Spinal cord (tissue), 10 donors: ENCODE results near the gene CCDC148. TPM values are rescaled to one million over a fixed set of nuclear protein-coding genes. Genes with fewer than 3 reads are reported as not detected.
"Not testable (repeated sequence)": the region's sequence is repeated elsewhere in the genome, so short reads cannot be mapped to it uniquely, and the experiment has no call there.

Experiments
- DNase-seq, 6 donors: peaks; one replicate each; pipeline versions ENCODE4 v3.0.0 to v3.0.0-alpha.2; 2013 to 2015; ENCODE audit warnings: low spot score in 6 of 6, low read depth in 4 of 6
- H3K27ac ChIP-seq: one replicate; pipeline ENCODE4 v1.5.1; 2013; ENCODE audit warnings: low read depth, low read length, control low read depth
- H3K27me3 ChIP-seq: one replicate; pipeline ENCODE4 v1.6.1; 2013; ENCODE audit warnings: low read length; ENCODE audit not compliant: control insufficient read depth, insufficient read depth
- H3K36me3 ChIP-seq: one replicate; pipeline ENCODE4 v1.6.1; 2013; ENCODE audit warnings: low read length; ENCODE audit not compliant: control insufficient read depth, insufficient read depth
- H3K4me1 ChIP-seq: one replicate; pipeline ENCODE4 v1.6.1; 2013; ENCODE audit warnings: low read length; ENCODE audit not compliant: control insufficient read depth, insufficient read depth
- H3K4me3 ChIP-seq: one replicate; pipeline ENCODE4 v1.5.1; 2013; ENCODE audit warnings: low read depth, low read length, control low read depth
- H3K9me3 ChIP-seq: one replicate; pipeline ENCODE4 v1.6.1; 2013; ENCODE audit warnings: low read length; ENCODE audit not compliant: control insufficient read depth, insufficient read depth
- WGBS: methylation state at CpG from one replicate; pipeline ENCODE4 v1.1.5; 2013; ENCODE audit warnings: missing lambda C conversion rate; ENCODE audit not compliant: insufficient coverage; 5-methylcytosine and 5-hydroxymethylcytosine counted together
- polyA plus RNA-seq, 2 donors: library from polyadenylated mRNA; unstranded; fragments of 120-200 nt; gene quantifications; one replicate each; pipeline ENCODE4 v1.2.1, GENCODE V29; 2013; ENCODE audit not compliant: insufficient read length in 2 of 2
- total RNA-seq, 2 donors: library from RNA; depleted of rRNA in 1 of 2; stranded (reverse); fragments of 120-200 nt in 1 of 2; fragments of >200 nt in 1 of 2; gene quantifications; one replicate each; pipeline versions ENCODE4 v1.2.3 to v1.2.4, GENCODE V29; 2013 to 2014
- donor health status: healthy.

The CCDC148 gene
- total and polyA plus RNA-seq, 4 donors, result 3.3 to 11.1 (median 7.3) TPM

- Histone ChIP-seq H3K36me3 (no peaks in the 10 kb centered on the region), H3K27me3 (no peaks in the 10 kb centered on the region), H3K4me1 (no peaks in the 10 kb centered on the region), H3K9me3 (no peaks in the 10 kb centered on the region), H3K27ac (no peak overlapping the region), H3K4me3 (no peak overlapping the region)
- 71% methylated on average over 1 of the region's 1 CpG for WGBS
- no peak for DNase-seq
These were observed 137.3 kb downstream of the CCDC148 start for GRCh38 chr2:158319269-158319668.

GRCh38 chr2:158317642-158318041 is 138.9 kb downstream of the CCDC148 start:
- Histone ChIP-seq H3K4me1 (no peaks in the 10 kb centered on the region), H3K27ac (no peak overlapping the region), H3K4me3 (no peak overlapping the region), H3K27me3 (no peaks in the 10 kb centered on the region), H3K9me3 (no peaks in the 10 kb centered on the region), H3K36me3 (no peaks in the 10 kb centered on the region)
- DNase-seq, result no peak
- 80% methylated on average over 1 of the region's 2 CpGs for WGBS

DNA sequence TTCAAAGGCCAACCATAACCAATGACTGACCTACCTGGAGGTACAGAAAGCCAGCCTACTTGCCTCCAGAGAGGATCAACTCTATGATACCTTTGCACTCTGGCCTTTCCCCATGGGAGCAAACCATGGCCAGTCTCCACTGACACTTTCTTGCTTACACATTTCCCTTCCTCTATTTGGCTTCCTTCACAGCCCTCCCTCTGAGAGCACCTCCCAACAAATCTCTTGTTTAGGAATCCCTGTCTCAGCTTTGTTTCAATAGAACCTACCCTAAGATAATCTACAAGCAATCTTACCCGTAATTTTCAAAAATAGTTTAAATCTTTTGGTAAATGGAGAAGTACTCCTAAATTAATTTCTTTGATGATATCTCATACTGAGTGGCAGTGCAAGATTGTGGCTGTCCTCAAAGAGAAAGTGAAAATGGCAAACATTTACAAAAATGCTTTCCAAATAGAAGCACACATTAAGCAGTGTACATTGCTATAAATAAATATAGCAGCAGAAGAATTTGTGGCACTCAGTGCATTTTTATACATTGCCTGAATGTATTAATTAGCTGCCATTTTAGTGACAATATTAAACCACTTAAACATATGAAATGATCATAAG is 140.6 kb downstream of the CCDC148 start:
- H3K4me3 ChIP-seq, result no peak overlapping the region
- no peaks in the 10 kb centered on the region for H3K27me3 ChIP-seq
- H3K36me3 ChIP-seq, result peaks cover 4% of the 10 kb centered on the region
- no peaks in the 10 kb centered on the region for H3K9me3 ChIP-seq
- H3K27ac ChIP-seq, result no peak overlapping the region
- no peak for DNase-seq
- WGBS, result no CpG with 5 or more reads among the region's 1 CpG
- H3K4me1 ChIP-seq, result no peaks in the 10 kb centered on the region

- DNase-seq, result no peak
- peaks cover 9% of the 10 kb centered on the region for H3K36me3 ChIP-seq
- H3K9me3 ChIP-seq, result no peaks in the 10 kb centered on the region
- WGBS, result no CpG with 5 or more reads among the region's 1 CpG
- no peak overlapping the region for H3K27ac ChIP-seq
- H3K27me3 ChIP-seq, result no peaks in the 10 kb centered on the region
- H3K4me3 ChIP-seq, result no peak overlapping the region
- H3K4me1 ChIP-seq, result no peaks in the 10 kb centered on the region
These were observed 141.6 kb downstream of the CCDC148 start for GRCh38 chr2:158315000-158315399.

DNA sequence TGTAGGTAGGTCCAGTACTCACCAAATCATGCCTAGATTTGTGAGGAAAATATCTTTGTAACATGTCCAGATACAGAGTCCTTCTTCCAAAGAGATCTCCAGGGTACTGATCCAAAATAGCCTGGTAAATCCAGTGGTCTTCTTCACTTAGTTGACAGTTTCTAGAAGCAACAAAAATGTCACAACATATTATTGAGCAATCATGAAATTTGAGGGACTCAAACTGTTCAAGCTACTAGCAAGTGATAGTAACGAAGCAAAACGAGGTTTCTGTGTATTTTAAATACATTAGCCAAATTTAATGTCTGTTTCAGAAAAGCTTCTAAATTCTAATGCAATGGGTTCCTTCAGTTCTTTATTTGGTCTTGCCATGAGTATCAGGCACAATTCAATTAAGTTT is 142.8 kb downstream of the CCDC148 start:
- Histone ChIP-seq H3K27ac (no peak overlapping the region), H3K9me3 (no peaks in the 10 kb centered on the region), H3K36me3 (peaks cover 9% of the 10 kb centered on the region), H3K4me1 (no peaks in the 10 kb centered on the region), H3K27me3 (no peaks in the 10 kb centered on the region), H3K4me3 (no peak overlapping the region)
- DNase-seq, result no peak
- WGBS, result no CpG with 5 or more reads among the region's 2 CpGs

- no CpG with 5 or more reads among the region's 1 CpG for WGBS
- peaks cover 9% of the 10 kb centered on the region for H3K36me3 ChIP-seq
- DNase-seq, result no peak
These were observed 143.6 kb downstream of the CCDC148 start for GRCh38 chr2:158312981-158313380.

GRCh38 chr2:158310407-158310806 is 146.1 kb downstream of the CCDC148 start:
- H3K9me3 ChIP-seq, H3K36me3 ChIP-seq, DNase-seq, H3K4me3 ChIP-seq, H3K4me1 ChIP-seq, H3K27me3 ChIP-seq, H3K27ac ChIP-seq: not testable (repeated sequence)
- WGBS, result 94% methylated on average over 23 of the region's 27 CpGs

More at GRCh38 chr2:158312981-158313380, 143.6 kb downstream of the CCDC148 start:
- Histone ChIP-seq H3K4me3 (no peak overlapping the region), H3K27ac (no peak overlapping the region), H3K4me1 (no peaks in the 10 kb centered on the region), H3K27me3 (no peaks in the 10 kb centered on the region), H3K9me3 (no peaks in the 10 kb centered on the region)

DNA sequence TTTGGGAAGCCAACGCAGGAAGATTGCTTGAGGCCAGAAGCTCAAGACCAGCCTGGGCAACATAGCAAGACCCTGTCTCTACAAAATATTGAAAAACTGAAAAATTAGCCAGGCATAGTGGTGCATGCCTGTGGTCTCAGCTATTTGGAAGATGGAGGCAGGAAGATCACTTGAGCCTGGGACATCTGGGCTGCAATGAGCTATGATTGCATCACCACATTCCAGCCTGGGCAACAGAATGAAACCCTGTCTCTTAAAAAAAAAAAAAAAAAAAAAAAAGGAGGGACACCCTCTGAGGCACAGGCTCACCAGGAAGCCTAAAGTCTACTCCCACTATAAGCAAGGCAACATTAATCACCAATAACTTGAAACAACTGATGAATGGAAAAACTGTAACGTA is 151.1 kb downstream of the CCDC148 start:
- H3K4me1 ChIP-seq, result no peaks in the 10 kb centered on the region
- H3K36me3 ChIP-seq, result peaks cover 2% of the 10 kb centered on the region
- no peak overlapping the region for H3K4me3 ChIP-seq
- no peak for DNase-seq
- no peaks in the 10 kb centered on the region for H3K9me3 ChIP-seq
- no peak overlapping the region for H3K27ac ChIP-seq
- no peaks in the 10 kb centered on the region for H3K27me3 ChIP-seq
- 100% methylated on average over 1 of the region's 2 CpGs for WGBS

- WGBS, result 82% methylated on average over 2 of the region's 2 CpGs
- H3K4me1 ChIP-seq, result no peaks in the 10 kb centered on the region
- H3K36me3 ChIP-seq, result no peaks in the 10 kb centered on the region
- H3K9me3 ChIP-seq, result peaks cover 2% of the 10 kb centered on the region
- H3K27me3 ChIP-seq, result no peaks in the 10 kb centered on the region
- no peak overlapping the region for H3K27ac ChIP-seq
- DNase-seq, result no peak
- no peak overlapping the region for H3K4me3 ChIP-seq
These were observed 156.2 kb downstream of the CCDC148 start for GRCh38 chr2:158300394-158300793.

DNA sequence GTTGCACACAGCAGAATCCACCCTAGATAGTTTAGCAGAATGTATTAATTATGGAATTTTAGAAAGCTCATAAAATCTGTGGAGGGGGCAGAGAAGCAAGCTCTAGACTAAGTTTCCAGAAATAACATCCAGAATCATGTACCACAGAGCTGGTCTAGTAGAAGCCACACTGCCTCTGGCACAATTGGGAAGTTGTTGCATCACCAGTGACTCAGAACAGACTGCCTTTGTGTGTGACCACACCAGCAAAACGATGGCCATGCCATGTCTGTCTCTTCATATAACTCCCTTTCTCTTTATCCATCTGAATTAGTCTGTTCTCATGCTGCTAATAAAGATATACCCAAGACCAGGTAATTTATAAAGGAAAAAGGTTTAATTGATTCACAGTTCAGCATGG is 158.9 kb downstream of the CCDC148 start:
- WGBS, result 71% methylated on average over 1 of the region's 1 CpG

More for the DNA sequence above, 158.9 kb downstream of the CCDC148 start:
- no peaks in the 10 kb centered on the region for H3K36me3 ChIP-seq
- no peak overlapping the region for H3K4me3 ChIP-seq
- H3K4me1 ChIP-seq, result no peaks in the 10 kb centered on the region
- H3K9me3 ChIP-seq, result peaks cover 2% of the 10 kb centered on the region
- no peak overlapping the region for H3K27ac ChIP-seq
- no peaks in the 10 kb centered on the region for H3K27me3 ChIP-seq
- DNase-seq, result no peak
